GM21786 (cell line): Measurements from ENCODE around the gene CEP170B.
"Not testable (repeated sequence)": the region's sequence is repeated elsewhere in the genome, so short reads cannot be mapped to it uniquely, and the experiment has no call there.

Experiments
- ATAC-seq: cut with Tn5 transposase; IDR thresholded peaks from one replicate; pipeline ENCODE4 v1.9.1; 2021; ENCODE audit not compliant: unreplicated experiment

Gene CEP170B

GRCh38 chr14:104865081-104865630 lies at the start of gene CEP170B:
Gene CEP170B, plus strand, starts transcription at chr14:104865268. Its CDS starts 3,183 bp downstream, at chr14:104868451.
- no peak for ATAC-seq

- peak; percentile 2 for ATAC-seq
Measured at GRCh38 chr14:104816616-104816884, 48.5 kb upstream of the CEP170B start.

GRCh38 chr14:104817930-104818713 lies 46.9 kb upstream of the CEP170B start:
- no peak for ATAC-seq

GRCh38 chr14:104818714-104819161 lies 46.3 kb upstream of the CEP170B start:
- ATAC-seq: no peak

GRCh38 chr14:104819361-104819781 lies 45.7 kb upstream of the CEP170B start:
- ATAC-seq: no peak

GRCh38 chr14:104820669-104821228 lies 44.3 kb upstream of the CEP170B start:
- no peak for ATAC-seq

- no peak for ATAC-seq
Measured at GRCh38 chr14:104821229-104821945, 43.7 kb upstream of the CEP170B start.

- no peak for ATAC-seq
Measured at GRCh38 chr14:104821971-104822608, 43.0 kb upstream of the CEP170B start.

- no peak for ATAC-seq
Measured at GRCh38 chr14:104822821-104823615, 42.0 kb upstream of the CEP170B start.

- no peak for ATAC-seq
Measured at GRCh38 chr14:104824353-104824997, 40.6 kb upstream of the CEP170B start.

GRCh38 chr14:104826189-104826860 lies 38.7 kb upstream of the CEP170B start:
- ATAC-seq: no peak

GRCh38 chr14:104826861-104827176 lies 38.2 kb upstream of the CEP170B start:
- no peak for ATAC-seq

- no peak for ATAC-seq
Measured at GRCh38 chr14:104827177-104828055, 37.7 kb upstream of the CEP170B start.

GRCh38 chr14:104830781-104831180 lies 34.3 kb upstream of the CEP170B start:
- ATAC-seq: no peak

GRCh38 chr14:104836171-104836935 lies 28.7 kb upstream of the CEP170B start:
- not testable (repeated sequence) for ATAC-seq

- ATAC-seq: no peak
Measured at GRCh38 chr14:104841730-104842129, 23.3 kb upstream of the CEP170B start.

- ATAC-seq: no peak
Measured at GRCh38 chr14:104843006-104843405, 22.1 kb upstream of the CEP170B start.
